Peyer's patch (tissue), 4 donors: ENCODE data around the gene ABCF1. TPM values are rescaled to one million over a fixed set of nuclear protein-coding genes. Genes with fewer than 3 reads are reported as not detected.

ENCODE experiments used
- DNase-seq, 3 donors: peaks; one replicate each; pipeline ENCODE4 v3.0.0-alpha.2; 2017 to 2019
- H3K27ac ChIP-seq, 4 donors: fragments of 200-600 bp; sonication (generic); one replicate each; pipeline ENCODE4 v1.5.1; 2016 to 2019
- H3K27me3 ChIP-seq, 2 donors: fragments of 200-600 bp; sonication (generic); one replicate each; pipeline ENCODE4 v1.5.1; 2019
- H3K36me3 ChIP-seq, 3 donors: fragments of 200-600 bp; sonication (generic); one replicate each; pipeline ENCODE4 v1.5.1; 2016 to 2019
- H3K4me1 ChIP-seq, 4 donors: fragments of 200-600 bp; sonication (generic); one replicate each; pipeline ENCODE4 v1.5.1; 2016 to 2019
- H3K4me3 ChIP-seq, 4 donors: fragments of 200-600 bp; sonication (generic); 1 replicate in 3 of 4; 2 replicates in 1 of 4; pipeline ENCODE4 v1.5.1; 2016 to 2019; ENCODE audit warnings: mild to moderate bottlenecking in 1 of 4
- H3K9me3 ChIP-seq, 4 donors: fragments of 200-600 bp; sonication (generic); one replicate each; pipeline ENCODE4 v1.5.1; 2016 to 2019; ENCODE audit warnings: mild to moderate bottlenecking in 1 of 4
- POLR2A ChIP-seq, 2 donors: fragments of 450-650 bp; IDR thresholded peaks; one replicate each; pipeline ENCODE4 v1.5.1; 2017; ENCODE audit warnings: antibody characterized with exemption in 2 of 2, mild to moderate bottlenecking in 2 of 2, moderate library complexity in 2 of 2
- small RNA-seq, 2 donors: library from RNA; depleted of rRNA; stranded (forward); fragments of <200 nt; gene quantifications; one replicate each; pipeline ENCODE3, GENCODE V24; 2016
- total RNA-seq, 4 donors: library from RNA; depleted of rRNA; stranded (reverse); fragments of >200 nt; gene quantifications; one replicate each; pipeline ENCODE4 v1.1.0, GENCODE V29; 2016
- TF ChIP-seq, protein P1 (sequence below), 6 experiments: fragments of 450-650 bp in 4 of 6; fragments of 200-600 bp in 2 of 6; sonication (generic) in 1 of 6; IDR thresholded peaks; one replicate each; pipeline ENCODE4 v1.5.1; 2017 to 2019; ENCODE audit warnings: antibody characterized with exemption in 6 of 6, mild to moderate bottlenecking in 3 of 6, moderate library complexity in 1 of 6

ABCF1 gene
- total RNA-seq, 4 donors from 2014 or later = 38.6 to 328 (median 45.2) TPM

DNA sequence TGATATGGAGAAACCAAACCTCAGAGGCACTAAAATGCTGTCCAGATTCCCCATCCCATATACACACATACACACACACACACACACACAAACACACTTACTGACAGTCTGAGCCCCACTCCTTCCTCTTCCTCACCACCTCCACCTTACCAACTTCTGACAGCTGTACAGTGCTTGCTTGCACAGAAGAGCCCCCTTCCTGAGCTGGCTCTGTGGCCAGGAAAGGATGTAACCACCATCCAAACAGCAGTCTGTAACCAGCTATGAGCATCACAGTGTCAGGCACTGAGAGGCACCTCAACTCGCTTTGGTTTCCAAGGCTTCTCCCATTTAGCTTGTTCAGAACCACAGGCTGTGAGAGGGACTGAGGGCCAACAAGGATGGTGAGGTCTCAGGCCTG lies 69.8 kb downstream of the ABCF1 start:
- DNase-seq = no peak
- Histone ChIP-seq H3K27me3 (no peaks in the 10 kb centered on the region), H3K27ac (no peak overlapping the region), H3K4me3 (no peak overlapping the region), H3K4me1 (peaks cover 0 to 16% (median 0%) of the 10 kb centered on the region in 4 donors), H3K36me3 (peaks cover 0 to 46% (median 0%) of the 10 kb centered on the region in 3 donors), H3K9me3 (no peaks in the 10 kb centered on the region)
- TF ChIP-seq, protein P1, sequence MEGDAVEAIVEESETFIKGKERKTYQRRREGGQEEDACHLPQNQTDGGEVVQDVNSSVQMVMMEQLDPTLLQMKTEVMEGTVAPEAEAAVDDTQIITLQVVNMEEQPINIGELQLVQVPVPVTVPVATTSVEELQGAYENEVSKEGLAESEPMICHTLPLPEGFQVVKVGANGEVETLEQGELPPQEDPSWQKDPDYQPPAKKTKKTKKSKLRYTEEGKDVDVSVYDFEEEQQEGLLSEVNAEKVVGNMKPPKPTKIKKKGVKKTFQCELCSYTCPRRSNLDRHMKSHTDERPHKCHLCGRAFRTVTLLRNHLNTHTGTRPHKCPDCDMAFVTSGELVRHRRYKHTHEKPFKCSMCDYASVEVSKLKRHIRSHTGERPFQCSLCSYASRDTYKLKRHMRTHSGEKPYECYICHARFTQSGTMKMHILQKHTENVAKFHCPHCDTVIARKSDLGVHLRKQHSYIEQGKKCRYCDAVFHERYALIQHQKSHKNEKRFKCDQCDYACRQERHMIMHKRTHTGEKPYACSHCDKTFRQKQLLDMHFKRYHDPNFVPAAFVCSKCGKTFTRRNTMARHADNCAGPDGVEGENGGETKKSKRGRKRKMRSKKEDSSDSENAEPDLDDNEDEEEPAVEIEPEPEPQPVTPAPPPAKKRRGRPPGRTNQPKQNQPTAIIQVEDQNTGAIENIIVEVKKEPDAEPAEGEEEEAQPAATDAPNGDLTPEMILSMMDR (IDR thresholded peaks at IDR 0.05) = no peak
- no peak for TF ChIP-seq POLR2A (IDR thresholded peaks at IDR 0.05)

Small RNA genes lying within 50 kb of the gene (small RNA-seq; reads per million reads assigned to genes)
- gene MIR877 = 2.5 to 2.9 reads per million in 2 donors

Other genes starting within 250 kb of the ABCF1 start
- 10 to 100 TPM; 10.7 to 23.6 (median 16.4) TPM for gene TRIM39, start 244.5 kb upstream of the ABCF1 start, total RNA-seq
- gene RPP21, start 226.3 kb upstream of the ABCF1 start, total RNA-seq = 10 to 100 TPM; 40.5 to 86.6 (median 80.8) TPM
- gene HLA-E, start 81.9 kb upstream of the ABCF1 start, total RNA-seq = 100 to 1,000 TPM; 313 to 404 (median 383) TPM
- 10 to 100 TPM; 26.6 to 40.4 (median 33.8) TPM for gene GNL1, start 15.0 kb upstream of the ABCF1 start, total RNA-seq
- 1 to 10 TPM; 1.7 to 9.0 (median 4.8) TPM for gene PRR3, start 14.1 kb upstream of the ABCF1 start, total RNA-seq
- 10 to 100 TPM; 47.6 to 74.0 (median 61.3) TPM for gene PPP1R10, start 45.8 kb downstream of the ABCF1 start, total RNA-seq
- gene MRPS18B, start 46.4 kb downstream of the ABCF1 start, total RNA-seq = 10 to 100 TPM; 35.3 to 59.8 (median 42.5) TPM
- gene ATAT1, start 55.4 kb downstream of the ABCF1 start, total RNA-seq = 10 to 100 TPM in 2 of 4 donors, 1 to 10 TPM in 2; 8.2 to 25.2 (median 15.1) TPM
- 100 to 1,000 TPM in 2 of 4 donors, 10 to 100 TPM in 2; 35.5 to 111 (median 83.8) TPM for gene C6orf136, start 75.7 kb downstream of the ABCF1 start, total RNA-seq
- 10 to 100 TPM; 39.6 to 68.1 (median 58.2) TPM for gene DHX16, start 101.6 kb downstream of the ABCF1 start, total RNA-seq
- 10 to 100 TPM in 2 of 4 donors, 1 to 10 TPM in 2; 4.7 to 52.8 (median 9.0) TPM for gene PPP1R18, start 115.2 kb downstream of the ABCF1 start, total RNA-seq
- 1 to 10 TPM in 2 of 4 donors, not detected in 2; 2.0 to 2.7 TPM for gene NRM, start 119.5 kb downstream of the ABCF1 start, total RNA-seq
- gene MDC1, start 145.8 kb downstream of the ABCF1 start, total RNA-seq = 10 to 100 TPM in 3 of 4 donors, 1 to 10 TPM in 1; 7.5 to 51.2 (median 19.4) TPM
- 100 to 1,000 TPM in 1 of 4 donors, 10 to 100 TPM in 3; 69.9 to 188 (median 95.6) TPM for gene TUBB, start 148.9 kb downstream of the ABCF1 start, total RNA-seq
- 100 to 1,000 TPM in 2 of 4 donors, 10 to 100 TPM in 2; 74.1 to 151 (median 100) TPM for gene FLOT1, start 171.2 kb downstream of the ABCF1 start, total RNA-seq
- 10 to 100 TPM in 3 of 4 donors, 1 to 10 TPM in 1; 6.7 to 16.4 (median 13.2) TPM for gene IER3, start 173.1 kb downstream of the ABCF1 start, total RNA-seq